Endodermal cell (in vitro differentiated cells): ENCODE results near the gene PFN3. TPM values are rescaled to one million over a fixed set of nuclear protein-coding genes. Genes with fewer than 3 reads are reported as not detected.

ENCODE experiments used
- DNase-seq: peaks from one replicate; pipeline ENCODE4 v3.0.0-alpha.2; 2017
- H3K27ac ChIP-seq: 2 replicates; pipeline ENCODE4 v1.5.1; 2013; ENCODE audit warnings: mild to moderate bottlenecking, low read depth, low read length, moderate library complexity
- H3K27me3 ChIP-seq: 2 replicates; pipeline ENCODE4 v1.6.1; 2013; ENCODE audit warnings: mild to moderate bottlenecking, low read length, moderate library complexity; ENCODE audit not compliant: insufficient read depth, control insufficient read depth, poor library complexity, severe bottlenecking
- H3K36me3 ChIP-seq: 2 replicates; pipeline ENCODE4 v1.7.0; 2013; ENCODE audit warnings: mild to moderate bottlenecking, low read length, moderate library complexity; ENCODE audit not compliant: control insufficient read depth, insufficient read depth
- H3K4me1 ChIP-seq: one replicate; pipeline ENCODE4 v1.7.0; 2013; ENCODE audit warnings: low read length; ENCODE audit not compliant: control insufficient read depth, insufficient read depth
- H3K4me3 ChIP-seq: 2 replicates; pipeline ENCODE4 v1.5.1; 2013; ENCODE audit warnings: mild to moderate bottlenecking, low read length, moderate library complexity
- H3K9ac ChIP-seq: 2 replicates; pipeline ENCODE4 v1.6.1; 2013; ENCODE audit warnings: mild to moderate bottlenecking, low read length, moderate library complexity; ENCODE audit not compliant: poor library complexity, severe bottlenecking; ENCODE audit errors: extremely low read depth
- H3K9me3 ChIP-seq: 2 replicates; pipeline ENCODE4 v1.6.1; 2013; ENCODE audit warnings: mild to moderate bottlenecking, low read length, moderate library complexity; ENCODE audit not compliant: control insufficient read depth
- H3K27ac Mint-ChIP-seq: 2 replicates; pipeline ENCODE4 v1.8.0; 2020; ENCODE audit warnings: mixed read lengths
- H3K27me3 Mint-ChIP-seq: 2 replicates; pipeline ENCODE4 v1.8.0; 2021; ENCODE audit warnings: mild to moderate bottlenecking, mixed read lengths; ENCODE audit not compliant: insufficient read depth
- H3K36me3 Mint-ChIP-seq: 2 replicates; pipeline ENCODE4 v1.8.0; 2020; ENCODE audit warnings: low read depth, mixed read lengths
- H3K4me1 Mint-ChIP-seq: 2 replicates; pipeline ENCODE4 v1.8.0; 2020; ENCODE audit warnings: mixed read lengths
- H3K4me3 Mint-ChIP-seq: 2 replicates; pipeline ENCODE4 v1.8.0; 2020; ENCODE audit warnings: mild to moderate bottlenecking, moderate library complexity, mixed read lengths
- H3K9me3 Mint-ChIP-seq: 2 replicates; pipeline ENCODE4 v1.8.0; 2020; ENCODE audit warnings: mild to moderate bottlenecking, mixed read lengths
- CTCF ChIP-seq: fragments of 200-600 bp; sonication (generic); conservative IDR thresholded peaks from 2 replicates; pipeline ENCODE4 v1.5.0; 2021; ENCODE audit warnings: antibody characterized with exemption, mild to moderate bottlenecking
- WGBS, 2 experiments: methylation state at CpG; one replicate each; pipeline versions ENCODE4 v1.1.5 to v1.1.7; 2013; ENCODE audit warnings: missing lambda C conversion rate in 2 of 2, mixed read lengths in 1 of 2; ENCODE audit not compliant: insufficient coverage in 1 of 2, insufficient read length in 1 of 2; 5-methylcytosine and 5-hydroxymethylcytosine counted together
- total RNA-seq, 2 donors: library from RNA; stranded (reverse); fragmentation: NEBNext Ultra II Directional in 1 of 2; extraction: Animal tissue kit (Norgen Biotek cat#: 25700) in 1 of 2; gene quantifications; 2 replicates in 1 of 2; 3 replicates in 1 of 2; pipeline ENCODE4 v1.2.1, GENCODE V29; 2021

Gene PFN3
- total RNA-seq, 2 donors from 2014 or later: not detected

- peak; percentile 45 for DNase-seq
- Histone ChIP-seq H3K27ac (no peak overlapping the region), H3K27me3 (no peaks in the 10 kb centered on the region), H3K9me3 (no peaks in the 10 kb centered on the region), H3K4me3 (peak overlapping the region; percentile 90), H3K36me3 (peaks cover 9% of the 10 kb centered on the region), H3K9ac (peak overlapping the region; percentile 91), H3K4me1 (no peaks in the 10 kb centered on the region)
- WGBS, 2 experiments: 90 to 96% methylated on average over 6 to 11 of the region's 11 CpGs
- Mint-ChIP-seq H3K4me3 (peak overlapping the region; percentile 74), H3K27ac (no peak overlapping the region), H3K27me3 (peaks cover 7% of the 10 kb centered on the region), H3K9me3 (no peaks in the 10 kb centered on the region), H3K36me3 (peaks cover 7% of the 10 kb centered on the region), H3K4me1 (peaks cover 14% of the 10 kb centered on the region)
- TF ChIP-seq CTCF: no peak
Measured at GRCh38 chr5:177427919-177428573, 27.6 kb upstream of the PFN3 start.

GRCh38 chr5:177427211-177427822 lies 26.9 kb upstream of the PFN3 start:
- Mint-ChIP-seq H3K36me3 (peaks cover 7% of the 10 kb centered on the region), H3K9me3 (no peaks in the 10 kb centered on the region), H3K27me3 (peaks cover 9% of the 10 kb centered on the region), H3K27ac (peak overlapping the region; percentile 58), H3K4me3 (peak overlapping the region; percentile 74), H3K4me1 (peaks cover 14% of the 10 kb centered on the region)
- H3K9ac ChIP-seq: peak overlapping the region; percentile 91
- no peaks in the 10 kb centered on the region for H3K9me3 ChIP-seq
- DNase-seq: no peak
- no peak for TF ChIP-seq CTCF
- peak overlapping the region; percentile 90 for H3K4me3 ChIP-seq
- H3K27ac ChIP-seq: no peak overlapping the region
- WGBS, 2 experiments: 33 to 39% methylated on average over 10 to 11 of the region's 11 CpGs
- H3K4me1 ChIP-seq: no peaks in the 10 kb centered on the region
- H3K27me3 ChIP-seq: no peaks in the 10 kb centered on the region
- peaks cover 8% of the 10 kb centered on the region for H3K36me3 ChIP-seq

DNA sequence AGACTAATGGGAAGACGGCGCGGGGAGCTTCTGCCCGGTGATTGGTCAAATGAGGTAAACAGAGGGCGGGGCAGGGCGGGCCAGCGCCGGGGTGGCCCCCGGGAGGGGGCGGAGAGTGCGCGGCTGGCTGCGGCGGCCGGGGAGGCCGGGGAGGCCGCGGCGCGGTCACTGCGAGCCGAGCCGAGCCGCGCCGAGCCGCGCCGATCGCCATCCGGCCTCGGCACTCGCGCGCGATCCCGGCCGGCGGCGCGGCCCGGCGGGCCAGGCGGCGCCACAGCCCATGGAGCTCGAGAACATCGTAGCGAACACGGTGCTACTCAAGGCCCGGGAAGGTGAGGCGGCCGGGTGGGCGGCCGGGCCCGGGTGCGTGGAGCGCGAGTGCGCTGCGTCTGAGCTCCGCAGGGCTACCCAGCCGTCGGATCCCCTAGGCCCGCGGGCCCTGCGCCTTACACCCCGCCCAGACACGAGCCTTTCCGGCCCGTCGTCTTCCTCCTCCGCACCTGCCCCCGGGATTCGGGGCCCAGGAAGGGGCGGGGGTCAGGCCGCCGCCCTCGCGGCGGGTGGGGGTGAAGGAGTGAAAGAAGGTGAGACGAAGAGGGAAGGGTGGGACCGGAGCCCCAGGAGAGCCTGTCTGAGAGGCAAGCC lies 26.2 kb upstream of the PFN3 start, which contains the start of gene GRK6:
Gene GRK6, plus strand, starts transcription at position 111 of the 645 bp plus-strand sequence. Its CDS starts 170 bp downstream, at position 281.
- H3K27me3 Mint-ChIP-seq: peaks cover 9% of the 10 kb centered on the region
- TF ChIP-seq CTCF: no peak

More for the DNA sequence above, 26.2 kb upstream of the PFN3 start, which contains the start of gene GRK6:
- peak within 1 kb of the TSS; percentile 87 for H3K27ac ChIP-seq
- H3K4me3 ChIP-seq: peak within 1 kb of the TSS; percentile 90
- peak; percentile 76 for DNase-seq
- 0 to 1% methylated on average over 34 to 82 of the region's 82 CpGs for WGBS, 2 experiments
- no peaks in the 10 kb centered on the region for H3K27me3 ChIP-seq
- H3K4me1 ChIP-seq: no peaks in the 10 kb centered on the region
- Mint-ChIP-seq H3K4me3 (peak within 1 kb of the TSS; percentile 74), H3K36me3 (peaks cover 7% of the 10 kb centered on the region), H3K4me1 (peaks cover 14% of the 10 kb centered on the region), H3K9me3 (no peaks in the 10 kb centered on the region), H3K27ac (peak within 1 kb of the TSS; percentile 98)
- H3K36me3 ChIP-seq: peaks cover 5% of the 10 kb centered on the region
- no peaks in the 10 kb centered on the region for H3K9me3 ChIP-seq
- H3K9ac ChIP-seq: peak within 1 kb of the TSS; percentile 91
